Progenitor cell of endocrine pancreas (in vitro differentiated cells): ENCODE data around the gene SRCAP. TPM values are rescaled to one million over a fixed set of nuclear protein-coding genes. Genes with fewer than 3 reads are reported as not detected.

ENCODE experiments used
- DNase-seq: peaks from one replicate; pipeline ENCODE4 v3.0.0; 2021; ENCODE audit warnings: low spot score; ENCODE audit not compliant: unreplicated experiment
- H3K27ac Mint-ChIP-seq: 2 replicates; pipeline ENCODE4 v1.8.0; 2021; ENCODE audit warnings: mild to moderate bottlenecking, moderate library complexity, mixed read lengths
- H3K27me3 Mint-ChIP-seq: 2 replicates; pipeline ENCODE4 v1.8.0; 2021; ENCODE audit warnings: mixed read lengths
- H3K36me3 Mint-ChIP-seq: 2 replicates; pipeline ENCODE4 v1.8.0; 2022; ENCODE audit warnings: mixed read lengths; ENCODE audit not compliant: insufficient read depth
- H3K4me1 Mint-ChIP-seq: 2 replicates; pipeline ENCODE4 v1.8.0; 2021; ENCODE audit warnings: low read depth, mixed read lengths
- H3K4me3 Mint-ChIP-seq: 2 replicates; pipeline ENCODE4 v1.8.0; 2021; ENCODE audit warnings: low read depth, mild to moderate bottlenecking, moderate library complexity, mixed read lengths
- H3K9me3 Mint-ChIP-seq: 2 replicates; pipeline ENCODE4 v1.8.0; 2021; ENCODE audit warnings: low read depth, mixed read lengths
- CTCF ChIP-seq: fragments of 200-600 bp; sonication (generic); IDR thresholded peaks from one replicate; pipeline ENCODE4 v1.5.0; 2021; ENCODE audit warnings: antibody characterized with exemption, mild to moderate bottlenecking; ENCODE audit not compliant: unreplicated experiment
- total RNA-seq: library from RNA; stranded (reverse); gene quantifications from 2 replicates; pipeline ENCODE4 v1.2.1, GENCODE V29; 2021

SRCAP gene
- total RNA-seq, 1 donor from 2014 or later = 104 TPM

- Mint-ChIP-seq H3K36me3 (peaks cover 21% of the 10 kb centered on the region), H3K4me1 (peaks cover 11% of the 10 kb centered on the region), H3K9me3 (no peaks in the 10 kb centered on the region), H3K4me3 (no peak overlapping the region), H3K27ac (no peak overlapping the region), H3K27me3 (no peaks in the 10 kb centered on the region)
- no peak for DNase-seq
- TF ChIP-seq CTCF = no peak
These were observed 67.4 kb downstream of the SRCAP start for GRCh38 chr16:30766206-30766932.

- peaks cover 21% of the 10 kb centered on the region for H3K36me3 Mint-ChIP-seq
- no peak for DNase-seq
- H3K4me3 Mint-ChIP-seq = no peak overlapping the region
- H3K9me3 Mint-ChIP-seq = no peaks in the 10 kb centered on the region
- no peak overlapping the region for H3K27ac Mint-ChIP-seq
- H3K27me3 Mint-ChIP-seq = no peaks in the 10 kb centered on the region
- no peak for TF ChIP-seq CTCF
- peaks cover 11% of the 10 kb centered on the region for H3K4me1 Mint-ChIP-seq
These were observed 67.9 kb downstream of the SRCAP start for GRCh38 chr16:30766933-30767284.

- Mint-ChIP-seq H3K27ac (no peak overlapping the region), H3K27me3 (no peaks in the 10 kb centered on the region), H3K9me3 (no peaks in the 10 kb centered on the region), H3K4me1 (peaks cover 6% of the 10 kb centered on the region), H3K4me3 (no peak overlapping the region), H3K36me3 (peaks cover 27% of the 10 kb centered on the region)
- no peak for TF ChIP-seq CTCF
- DNase-seq = no peak
These were observed 68.9 kb downstream of the SRCAP start for GRCh38 chr16:30767767-30768465.

- H3K4me1 Mint-ChIP-seq = peaks cover 2% of the 10 kb centered on the region
- no peaks in the 10 kb centered on the region for H3K9me3 Mint-ChIP-seq
- no peaks in the 10 kb centered on the region for H3K27me3 Mint-ChIP-seq
- H3K4me3 Mint-ChIP-seq = no peak overlapping the region
- no peak overlapping the region for H3K27ac Mint-ChIP-seq
- no peak for DNase-seq
- peaks cover 26% of the 10 kb centered on the region for H3K36me3 Mint-ChIP-seq
- TF ChIP-seq CTCF = no peak
These were observed 69.7 kb downstream of the SRCAP start for GRCh38 chr16:30768583-30769181.

GRCh38 chr16:30769379-30770089, 70.6 kb downstream of the SRCAP start:
- no peaks in the 10 kb centered on the region for H3K4me1 Mint-ChIP-seq
- H3K36me3 Mint-ChIP-seq = peaks cover 25% of the 10 kb centered on the region
- H3K9me3 Mint-ChIP-seq = no peaks in the 10 kb centered on the region
- no peaks in the 10 kb centered on the region for H3K27me3 Mint-ChIP-seq
- DNase-seq = no peak
- H3K4me3 Mint-ChIP-seq = no peak overlapping the region
- no peak for TF ChIP-seq CTCF
- no peak overlapping the region for H3K27ac Mint-ChIP-seq
